Kidney (tissue), 14 donors: Measurements from ENCODE around the gene FBLN5. TPM values are rescaled to one million over a fixed set of nuclear protein-coding genes. Genes with fewer than 3 reads are reported as not detected.

Source experiments
- DNase-seq, 5 donors: peaks; one replicate each; pipeline ENCODE4 v3.0.0-alpha.2; 2013 to 2020
- FAIRE-seq: peaks from 2 replicates; lab custom pipeline; 2012; peaks lifted over from hg19 to GRCh38; lab: Jason Lieb, UNC
- H3K27ac ChIP-seq, 2 donors: one replicate each; pipeline ENCODE4 v1.7.0; 2013; ENCODE audit warnings: low read depth in 2 of 2, low read length in 2 of 2, inconsistent platforms in 1 of 2
- H3K27me3 ChIP-seq: one replicate; pipeline ENCODE4 v1.7.1; 2013; ENCODE audit warnings: low read length, inconsistent platforms; ENCODE audit not compliant: control insufficient read depth, insufficient read depth
- H3K36me3 ChIP-seq, 3 donors: one replicate each; pipeline versions ENCODE4 v1.7.0 to v1.7.1; 2013; ENCODE audit warnings: low read length in 3 of 3, control low read depth in 1 of 3, inconsistent platforms in 1 of 3; ENCODE audit not compliant: insufficient read depth in 3 of 3, control insufficient read depth in 2 of 3
- H3K4me1 ChIP-seq, 3 donors: one replicate each; pipeline versions ENCODE4 v1.7.0 to v1.7.1; 2013; ENCODE audit warnings: low read length in 3 of 3, inconsistent platforms in 1 of 3, low read depth in 1 of 3; ENCODE audit not compliant: control insufficient read depth in 2 of 3, insufficient read depth in 2 of 3
- H3K4me3 ChIP-seq, 3 donors: one replicate each; pipeline versions ENCODE4 v1.7.0 to v1.8.1; 2013; ENCODE audit warnings: low read length in 3 of 3, control low read depth in 1 of 3, inconsistent platforms in 1 of 3
- H3K9ac ChIP-seq, 3 donors: one replicate each; pipeline versions ENCODE4 v1.7.0 to v1.7.1; 2013; ENCODE audit warnings: low read length in 3 of 3, control low read depth in 1 of 3, inconsistent platforms in 1 of 3
- H3K9me3 ChIP-seq, 3 donors: one replicate each; pipeline versions ENCODE4 v1.7.0 to v1.7.1; 2013; ENCODE audit warnings: low read length in 3 of 3, control low read depth in 1 of 3, inconsistent platforms in 1 of 3; ENCODE audit not compliant: control insufficient read depth in 2 of 3, insufficient read depth in 1 of 3
- intact Hi-C: fragments of 100-400 bp; cut with DNase I; formaldehyde crosslinking; loops from one replicate; pipeline ENCODE4 v1.11.1; 2022
- polyA plus RNA-seq: library from polyadenylated mRNA; stranded (reverse); fragments of 350-450 nt; fragmentation: Illumina TruSeq; extraction: RNeasy Lipid Tissue Mini Kit (QIAGEN cat#74804); gene quantifications from one replicate; pipeline ENCODE4 v1.2.3, GENCODE V29; 2014; ENCODE audit warnings: low read depth, low replicate concordance; ENCODE audit not compliant: insufficient read depth
- total RNA-seq: library from RNA; stranded (reverse); fragmentation: NEBNext Ultra II Directional; extraction: Animal tissue kit (Norgen Biotek cat#: 25700); gene quantifications from one replicate; pipeline ENCODE4 v1.2.1, GENCODE V29; 2021
- TF ChIP-seq, protein P1 (sequence below): IDR thresholded peaks from 3 replicates; pipeline ENCODE4 v1.5.1; 2012; ENCODE audit warnings: mild to moderate bottlenecking, moderate library complexity, borderline replicate concordance; ENCODE audit not compliant: insufficient read depth; ENCODE audit errors: extremely low read depth
- donor health status: control.
- donor health status: control.
- donor health status: control.
- donor health status: control.
- donor health status: control.
- donor health status: DM: yes; HTN: yes; CAD: no.
- donor health status: Normal renal cell carcinoma (clear cell type).

FBLN5 gene
- total and polyA plus RNA-seq, 2 donors from 2014 or later = 75.2 to 99.0 TPM

DNA sequence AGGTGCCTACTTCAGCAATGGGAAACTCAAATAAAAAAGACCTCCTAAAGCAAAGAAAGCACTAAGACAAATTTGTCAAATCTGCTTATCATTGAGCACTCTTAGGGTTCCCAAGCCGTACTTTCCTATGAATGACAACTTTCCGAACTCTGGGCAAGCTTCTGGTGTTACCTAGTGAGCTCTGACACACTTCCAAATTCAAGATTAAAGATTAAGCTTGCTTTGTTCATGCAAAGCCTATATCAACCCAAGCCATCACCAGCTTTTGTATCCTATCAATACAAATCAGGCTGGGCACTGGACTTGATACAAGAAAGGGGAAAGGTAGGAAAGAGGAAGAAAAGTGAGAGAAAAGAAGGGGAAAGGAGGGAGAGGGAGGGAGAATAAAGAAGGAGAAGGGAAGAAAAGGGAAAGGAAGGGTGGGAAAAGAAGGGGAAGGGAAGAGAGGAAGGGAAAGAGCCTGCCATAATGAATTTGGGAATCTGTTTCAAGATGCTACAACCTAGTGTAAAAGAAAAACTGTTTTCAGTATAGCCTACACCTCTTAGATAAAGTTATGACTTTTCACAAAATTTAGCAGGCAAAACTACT lies 23.8 kb upstream of the FBLN5 start:
- Histone ChIP-seq H3K36me3 (peaks cover 9 to 30% (median 14%) of the 10 kb centered on the region in 3 donors), H3K27me3 (no peaks in the 10 kb centered on the region), H3K9ac (no peak overlapping the region), H3K27ac (no peak overlapping the region), H3K4me3 (no peak overlapping the region), H3K9me3 (no peaks in the 10 kb centered on the region), H3K4me1 (no peaks in the 10 kb centered on the region)
- intact Hi-C loops = no loop called here
- TF ChIP-seq, protein P1, sequence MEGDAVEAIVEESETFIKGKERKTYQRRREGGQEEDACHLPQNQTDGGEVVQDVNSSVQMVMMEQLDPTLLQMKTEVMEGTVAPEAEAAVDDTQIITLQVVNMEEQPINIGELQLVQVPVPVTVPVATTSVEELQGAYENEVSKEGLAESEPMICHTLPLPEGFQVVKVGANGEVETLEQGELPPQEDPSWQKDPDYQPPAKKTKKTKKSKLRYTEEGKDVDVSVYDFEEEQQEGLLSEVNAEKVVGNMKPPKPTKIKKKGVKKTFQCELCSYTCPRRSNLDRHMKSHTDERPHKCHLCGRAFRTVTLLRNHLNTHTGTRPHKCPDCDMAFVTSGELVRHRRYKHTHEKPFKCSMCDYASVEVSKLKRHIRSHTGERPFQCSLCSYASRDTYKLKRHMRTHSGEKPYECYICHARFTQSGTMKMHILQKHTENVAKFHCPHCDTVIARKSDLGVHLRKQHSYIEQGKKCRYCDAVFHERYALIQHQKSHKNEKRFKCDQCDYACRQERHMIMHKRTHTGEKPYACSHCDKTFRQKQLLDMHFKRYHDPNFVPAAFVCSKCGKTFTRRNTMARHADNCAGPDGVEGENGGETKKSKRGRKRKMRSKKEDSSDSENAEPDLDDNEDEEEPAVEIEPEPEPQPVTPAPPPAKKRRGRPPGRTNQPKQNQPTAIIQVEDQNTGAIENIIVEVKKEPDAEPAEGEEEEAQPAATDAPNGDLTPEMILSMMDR = no peak
- no peak for FAIRE-seq
- no peak for DNase-seq

- H3K27ac ChIP-seq = no peak overlapping the region
- DNase-seq = no peak
- no peaks in the 10 kb centered on the region for H3K9me3 ChIP-seq
- H3K4me3 ChIP-seq = no peak overlapping the region
- TF ChIP-seq, protein P1 = no peak
- no peaks in the 10 kb centered on the region for H3K27me3 ChIP-seq
- H3K36me3 ChIP-seq = peaks cover 5 to 23% (median 14%) of the 10 kb centered on the region in 3 donors
- H3K4me1 ChIP-seq = peaks cover 0 to 3% (median 0%) of the 10 kb centered on the region in 3 donors
- intact Hi-C loops = no loop called here
- FAIRE-seq = peak; percentile 62
- no peak overlapping the region for H3K9ac ChIP-seq
These were observed 20.8 kb upstream of the FBLN5 start for GRCh38 chr14:91968280-91968679.

- H3K36me3 ChIP-seq = peaks cover 0 to 15% (median 13%) of the 10 kb centered on the region in 3 donors
- intact Hi-C loops = no loop called here
- DNase-seq (no peak), FAIRE-seq (no peak)
- H3K27ac ChIP-seq = no peak overlapping the region
- no peak overlapping the region for H3K9ac ChIP-seq
- H3K4me1 ChIP-seq = peaks cover 0 to 7% (median 3%) of the 10 kb centered on the region in 3 donors
- H3K4me3 ChIP-seq = no peak overlapping the region
- H3K27me3 ChIP-seq = no peaks in the 10 kb centered on the region
- TF ChIP-seq, protein P1 = no peak
- no peaks in the 10 kb centered on the region for H3K9me3 ChIP-seq
These were observed 17.2 kb upstream of the FBLN5 start for GRCh38 chr14:91964724-91965123.
